ENCODE data around the gene KDSR. TPM values are rescaled to one million over a fixed set of nuclear protein-coding genes. Genes with fewer than 3 reads are reported as not detected.

The KDSR gene
- total RNA-seq, 1 donor from 2014 or later: 31.3 TPM

DNA sequence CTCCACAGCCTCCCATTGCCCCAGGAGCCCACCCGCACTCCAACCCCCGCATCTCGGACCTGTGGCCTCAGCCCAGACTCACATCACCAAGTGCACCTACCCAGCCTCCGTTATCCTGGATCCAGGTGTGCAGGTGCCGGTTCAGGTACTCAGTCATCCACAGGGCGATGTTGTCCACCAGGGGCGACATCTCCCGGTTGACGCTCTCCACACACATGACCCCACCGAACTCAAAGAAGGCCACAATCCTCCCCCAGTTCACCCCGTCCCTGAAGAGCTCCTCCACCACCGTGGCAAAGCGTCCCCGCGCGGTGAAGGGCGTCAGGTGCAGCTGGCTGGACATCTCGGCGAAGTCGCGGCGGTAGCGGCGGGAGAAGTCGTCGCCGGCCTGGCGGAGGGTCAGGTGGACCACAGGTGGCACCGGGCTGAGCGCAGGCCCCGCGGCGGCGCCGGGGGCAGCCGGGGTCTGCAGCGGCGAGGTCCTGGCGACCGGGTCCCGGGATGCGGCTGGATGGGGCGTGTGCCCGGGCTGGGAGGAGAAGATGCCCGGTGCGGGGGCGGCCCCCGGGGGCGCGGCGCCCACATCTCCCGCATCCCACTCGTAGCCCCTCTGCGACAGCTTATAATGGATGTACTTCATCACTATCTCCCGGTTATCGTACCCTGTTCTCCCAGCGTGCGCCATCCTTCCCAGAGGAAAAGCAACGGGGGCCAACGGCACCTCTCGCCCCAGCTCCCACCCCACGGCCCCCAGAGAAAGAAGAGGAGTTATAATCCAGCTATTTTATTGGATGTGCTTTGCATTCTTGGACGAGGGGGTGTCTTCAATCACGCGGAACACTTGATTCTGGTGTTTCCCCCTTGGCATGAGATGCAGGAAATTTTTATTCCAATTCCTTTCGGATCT is 48.8 kb downstream of the KDSR start:
- H3K4me3 ChIP-seq: peak overlapping the region; percentile 73
- intact Hi-C loops (cut with micrococcal nuclease): no loop called here
- peak overlapping the region; percentile 85 for H3K27ac ChIP-seq (replicated peaks)
- H3K4me1 ChIP-seq: peaks cover 53% of the 10 kb centered on the region
- DNase-seq: peak; percentile 47
- no peaks in the 10 kb centered on the region for H3K36me3 ChIP-seq
- TF ChIP-seq CTCF (IDR thresholded peaks at IDR 0.05; ENCODE audit: borderline replicate concordance): peak; percentile 62
- H3K9me3 ChIP-seq (replicated peaks): no peaks in the 10 kb centered on the region
- H3K27me3 ChIP-seq (ENCODE audit: low read depth): no peaks in the 10 kb centered on the region

- H3K27me3 ChIP-seq (ENCODE audit: low read depth): no peaks in the 10 kb centered on the region
- intact Hi-C loops (cut with micrococcal nuclease): no loop called here
- H3K27ac ChIP-seq (replicated peaks): peak overlapping the region; percentile 85
- no peak for DNase-seq
- TF ChIP-seq CTCF (IDR thresholded peaks at IDR 0.05; ENCODE audit: borderline replicate concordance): no peak
- H3K4me1 ChIP-seq: peaks cover 49% of the 10 kb centered on the region
- H3K9me3 ChIP-seq (replicated peaks): no peaks in the 10 kb centered on the region
- H3K36me3 ChIP-seq: no peaks in the 10 kb centered on the region
- peak overlapping the region; percentile 73 for H3K4me3 ChIP-seq
Measured at GRCh38 chr18:63317556-63317946, 49.5 kb downstream of the KDSR start.

- no peaks in the 10 kb centered on the region for H3K36me3 ChIP-seq
- no peak for TF ChIP-seq CTCF (IDR thresholded peaks at IDR 0.05; ENCODE audit: borderline replicate concordance)
- H3K9me3 ChIP-seq (replicated peaks): no peaks in the 10 kb centered on the region
- no peak for DNase-seq
- peak overlapping the region; percentile 73 for H3K4me3 ChIP-seq
- intact Hi-C loops (cut with micrococcal nuclease): no loop called here
- H3K27me3 ChIP-seq (ENCODE audit: low read depth): no peaks in the 10 kb centered on the region
- peak overlapping the region; percentile 85 for H3K27ac ChIP-seq (replicated peaks)
- peaks cover 44% of the 10 kb centered on the region for H3K4me1 ChIP-seq
Measured at GRCh38 chr18:63316612-63317555, 50.1 kb downstream of the KDSR start.

GRCh38 chr18:63315876-63316275 is 51.1 kb downstream of the KDSR start:
- Histone ChIP-seq H3K27me3 (ENCODE audit: low read depth) (no peaks in the 10 kb centered on the region), H3K9me3 (replicated peaks) (no peaks in the 10 kb centered on the region), H3K36me3 (no peaks in the 10 kb centered on the region), H3K4me1 (peaks cover 46% of the 10 kb centered on the region), H3K27ac (replicated peaks) (peak overlapping the region; percentile 25), H3K4me3 (no peak overlapping the region)
- TF ChIP-seq CTCF (IDR thresholded peaks at IDR 0.05; ENCODE audit: borderline replicate concordance): no peak
- intact Hi-C loops (cut with micrococcal nuclease): no loop called here
- no peak for DNase-seq

- no peak for TF ChIP-seq CTCF (IDR thresholded peaks at IDR 0.05; ENCODE audit: borderline replicate concordance)
- Histone ChIP-seq H3K27ac (replicated peaks) (peak overlapping the region; percentile 22), H3K36me3 (no peaks in the 10 kb centered on the region), H3K4me3 (no peak overlapping the region), H3K9me3 (replicated peaks) (no peaks in the 10 kb centered on the region), H3K27me3 (ENCODE audit: low read depth) (no peaks in the 10 kb centered on the region), H3K4me1 (peaks cover 44% of the 10 kb centered on the region)
- intact Hi-C loops (cut with micrococcal nuclease): no loop called here
- no peak for DNase-seq
Measured at GRCh38 chr18:63315131-63315662, 51.8 kb downstream of the KDSR start.

Data from left ventricle myocardium inferior (tissue), 1 donor.